Measurements from ENCODE around the gene MEST.
"Not testable (repeated sequence)": the region's sequence is repeated elsewhere in the genome, so short reads cannot be mapped to it uniquely, and the experiment has no call there.

Gene MEST

GRCh38 chr7:130491841-130492522 lies at the start of gene MEST:
TSS of gene MEST (plus strand) at chr7:130492085. CDS start at chr7:130492314, 229 bp downstream.
- no peak for TF ChIP-seq CTCF (conservative IDR thresholded peaks at IDR 0.05)
- no peak within 1 kb of the TSS for H3K27ac ChIP-seq

- H3K27ac ChIP-seq: no peak overlapping the region
- TF ChIP-seq CTCF (conservative IDR thresholded peaks at IDR 0.05): no peak
These were observed 49.3 kb upstream of the MEST start for GRCh38 chr7:130442601-130443000.

GRCh38 chr7:130444234-130444633 lies 47.7 kb upstream of the MEST start:
- no peak overlapping the region for H3K27ac ChIP-seq
- TF ChIP-seq CTCF (conservative IDR thresholded peaks at IDR 0.05): no peak

GRCh38 chr7:130444751-130445407 lies 47.0 kb upstream of the MEST start:
- TF ChIP-seq CTCF (conservative IDR thresholded peaks at IDR 0.05): no peak
- H3K27ac ChIP-seq: no peak overlapping the region

- TF ChIP-seq CTCF (conservative IDR thresholded peaks at IDR 0.05): no peak
- no peak overlapping the region for H3K27ac ChIP-seq
These were observed 45.6 kb upstream of the MEST start for GRCh38 chr7:130446259-130446658.

GRCh38 chr7:130451344-130451743 lies 40.5 kb upstream of the MEST start:
- H3K27ac ChIP-seq: not testable (repeated sequence)

- H3K27ac ChIP-seq: no peak overlapping the region
- no peak for TF ChIP-seq CTCF (conservative IDR thresholded peaks at IDR 0.05)
These were observed 38.9 kb upstream of the MEST start for GRCh38 chr7:130452951-130453350.

GRCh38 chr7:130454959-130455358 lies 36.9 kb upstream of the MEST start:
- no peak for TF ChIP-seq CTCF (conservative IDR thresholded peaks at IDR 0.05)
- no peak overlapping the region for H3K27ac ChIP-seq
